SK-N-SH (cell line): ENCODE results near the gene ERVH48-1. TPM values are rescaled to one million over a fixed set of nuclear protein-coding genes. Genes with fewer than 3 reads are reported as not detected.

Experiments
- polyA plus RNA-seq, 3 experiments: library from polyadenylated mRNA; depleted of rRNA; stranded (reverse); fragments of >200 nt; gene quantifications; 2 replicates each; pipeline ENCODE4 v1.2.3, GENCODE V29; 2012
- small RNA-seq, 7 experiments: library from RNA; depleted of rRNA; stranded (forward); fragments of <200 nt; gene quantifications; one replicate each; pipeline ENCODE3, GENCODE V24; 2012

ERVH48-1 gene
- polyA plus RNA-seq, 1 of the 3 experiments (the other 2 are of a cell fraction), result not detected

Small RNA genes within 50 kb of the gene (small RNA-seq; reads per million reads assigned to genes)
- 0 reads per million in 7 experiments for gene MIR5692B

Other genes with a start within 250 kb of the ERVH48-1 start
- 21.8 and 26.5 TPM in 2 replicates for gene WDR4, start 46.1 kb downstream of the ERVH48-1 start, polyA plus RNA-seq (2012; rRNA removed)
- gene NDUFV3, start 32.3 kb downstream of the ERVH48-1 start, polyA plus RNA-seq (2012; rRNA removed), result 27.3 and 32.9 TPM in 2 replicates
- gene PKNOX1, start 48.9 kb upstream of the ERVH48-1 start, polyA plus RNA-seq (2012; rRNA removed), result 17.8 and 21.7 TPM in 2 replicates
- 15.1 and 19.9 TPM in 2 replicates for gene CBS, start 150.2 kb upstream of the ERVH48-1 start, polyA plus RNA-seq (2012; rRNA removed)
- gene U2AF1, start 181.9 kb upstream of the ERVH48-1 start, polyA plus RNA-seq (2012; rRNA removed), result 130 and 206 TPM in 2 replicates
- not detected in 2 replicates for gene CRYAA, start 243.4 kb upstream of the ERVH48-1 start, polyA plus RNA-seq (2012; rRNA removed)